ENCODE measurements around the gene RSPH3.

RSPH3 gene

GRCh38 chr6:158963020-158963808 is 36.8 kb downstream of the RSPH3 start:
- H3K4me3 ChIP-seq, result no peak overlapping the region
- intact Hi-C loops (cut with DNase I; ENCODE audit: low total_unique reads), result no loop called here
- DNase-seq, result no peak
- H3K36me3 ChIP-seq, result peaks cover 0 to 3% (median 0%) of the 10 kb centered on the region in 3 donors
- H3K4me1 ChIP-seq, result no peaks in the 10 kb centered on the region
- H3K27ac ChIP-seq, result no peak overlapping the region
- peaks cover 0 to 21% (median 0%) of the 10 kb centered on the region in 3 donors for H3K9me3 ChIP-seq
- H3K27me3 ChIP-seq, result no peaks in the 10 kb centered on the region
- no peak for TF ChIP-seq CTCF (IDR thresholded peaks at IDR 0.05)

- intact Hi-C loops (cut with DNase I; ENCODE audit: low total_unique reads), result no loop called here
- H3K4me3 ChIP-seq, result no peak overlapping the region
- no peak for DNase-seq
Observed at GRCh38 chr6:158962371-158962770, 37.6 kb downstream of the RSPH3 start.

GRCh38 chr6:158960026-158960425 is 40.0 kb downstream of the RSPH3 start:
- DNase-seq, result no peak
- H3K27ac ChIP-seq, result no peak overlapping the region
- H3K4me1 ChIP-seq, result no peaks in the 10 kb centered on the region
- H3K36me3 ChIP-seq, result no peaks in the 10 kb centered on the region
- H3K27me3 ChIP-seq, result no peaks in the 10 kb centered on the region
- H3K9me3 ChIP-seq, result no peaks in the 10 kb centered on the region
- intact Hi-C loops (cut with DNase I; ENCODE audit: low total_unique reads), result no loop called here
- H3K4me3 ChIP-seq, result no peak overlapping the region
- no peak for TF ChIP-seq CTCF (IDR thresholded peaks at IDR 0.05)

More at GRCh38 chr6:158962371-158962770, 37.6 kb downstream of the RSPH3 start:
- peaks cover 0 to 13% (median 0%) of the 10 kb centered on the region in 3 donors for H3K9me3 ChIP-seq
- H3K27me3 ChIP-seq, result no peaks in the 10 kb centered on the region
- H3K27ac ChIP-seq, result no peak overlapping the region
- no peak for TF ChIP-seq CTCF (IDR thresholded peaks at IDR 0.05)
- H3K4me1 ChIP-seq, result no peaks in the 10 kb centered on the region
- H3K36me3 ChIP-seq, result no peaks in the 10 kb centered on the region

- Histone ChIP-seq H3K27ac (no peak overlapping the region), H3K4me3 (no peak overlapping the region), H3K36me3 (no peaks in the 10 kb centered on the region), H3K4me1 (no peaks in the 10 kb centered on the region), H3K27me3 (no peaks in the 10 kb centered on the region), H3K9me3 (no peaks in the 10 kb centered on the region)
- DNase-seq, result no peak
- intact Hi-C loops (cut with DNase I; ENCODE audit: low total_unique reads), result no loop called here
- no peak for TF ChIP-seq CTCF (IDR thresholded peaks at IDR 0.05)
Observed at GRCh38 chr6:158959552-158959951, 40.5 kb downstream of the RSPH3 start.

GRCh38 chr6:158958504-158959386 is 41.3 kb downstream of the RSPH3 start:
- Histone ChIP-seq H3K27ac (no peak overlapping the region), H3K4me1 (no peaks in the 10 kb centered on the region), H3K36me3 (no peaks in the 10 kb centered on the region), H3K4me3 (no peak overlapping the region), H3K9me3 (no peaks in the 10 kb centered on the region), H3K27me3 (no peaks in the 10 kb centered on the region)
- no peak for DNase-seq
- intact Hi-C loops (cut with DNase I; ENCODE audit: low total_unique reads), result no loop called here
- no peak for TF ChIP-seq CTCF (IDR thresholded peaks at IDR 0.05)
